HG03354 (cell line): ENCODE data around the gene PDYN.

Experiments
- ATAC-seq: cut with Tn5 transposase; IDR thresholded peaks from one replicate; pipeline ENCODE4 v1.9.1; 2021; ENCODE audit warnings: mild to moderate bottlenecking; ENCODE audit not compliant: unreplicated experiment, poor library complexity, severe bottlenecking

The PDYN gene

GRCh38 chr20:1939270-1939595 is 54.6 kb downstream of the PDYN start:
- no peak for ATAC-seq

- no peak for ATAC-seq
Measured at GRCh38 chr20:1938464-1939269, 55.2 kb downstream of the PDYN start.

- no peak for ATAC-seq
Measured at GRCh38 chr20:1937316-1937976, 56.4 kb downstream of the PDYN start.

- ATAC-seq, result no peak
Measured at GRCh38 chr20:1935696-1936366, 58.0 kb downstream of the PDYN start.

- no peak for ATAC-seq
Measured at GRCh38 chr20:1934721-1935573, 58.9 kb downstream of the PDYN start.

- ATAC-seq, result no peak
Measured at GRCh38 chr20:1934156-1934555, 59.7 kb downstream of the PDYN start.

- no peak for ATAC-seq
Measured at GRCh38 chr20:1933465-1933870, 60.4 kb downstream of the PDYN start.

- no peak for ATAC-seq
Measured at GRCh38 chr20:1932971-1933370, 60.9 kb downstream of the PDYN start.

GRCh38 chr20:1931830-1932229 is 62.0 kb downstream of the PDYN start:
- no peak for ATAC-seq

- ATAC-seq, result no peak
Measured at GRCh38 chr20:1930165-1930564, 63.7 kb downstream of the PDYN start.

GRCh38 chr20:1929460-1929859 is 64.4 kb downstream of the PDYN start:
- ATAC-seq, result no peak

GRCh38 chr20:1928782-1929181 is 65.1 kb downstream of the PDYN start:
- no peak for ATAC-seq
